ENCODE results near the gene ROBO2.

GRCh38 chr3:77370413-77370812 is 330.5 kb downstream of the ROBO2 start:
- no peak for TF ChIP-seq CTCF (IDR thresholded peaks at IDR 0.05)
- no peak for TF ChIP-seq ZFX (IDR thresholded peaks at IDR 0.05; ENCODE audit: borderline replicate concordance)

Data from 22Rv1 (cell line).